ENCODE results near the gene TBC1D8.

TBC1D8 gene

GRCh38 chr2:100982431-100982861 is 168.7 kb downstream of the TBC1D8 start:
- DNase-seq (ENCODE audit: low read depth in 2 of 3, low spot score in 2 of 3): no peak

GRCh38 chr2:100981011-100981410 is 170.2 kb downstream of the TBC1D8 start:
- no peak for DNase-seq (ENCODE audit: low read depth in 2 of 3, low spot score in 2 of 3)

GRCh38 chr2:100980046-100980445 is 171.1 kb downstream of the TBC1D8 start:
- no peak for DNase-seq (ENCODE audit: low read depth in 2 of 3, low spot score in 2 of 3)

GRCh38 chr2:100978582-100979191 is 172.5 kb downstream of the TBC1D8 start:
- no peak for DNase-seq (ENCODE audit: low read depth in 2 of 3, low spot score in 2 of 3)

GRCh38 chr2:100977511-100977910 is 173.7 kb downstream of the TBC1D8 start:
- DNase-seq (ENCODE audit: low read depth in 2 of 3, low spot score in 2 of 3): no peak

- DNase-seq (ENCODE audit: low read depth in 2 of 3, low spot score in 2 of 3): no peak
These were observed 174.4 kb downstream of the TBC1D8 start for GRCh38 chr2:100976645-100977391.

- DNase-seq (ENCODE audit: low read depth in 2 of 3, low spot score in 2 of 3): no peak
These were observed 175.1 kb downstream of the TBC1D8 start for GRCh38 chr2:100976061-100976460.

GRCh38 chr2:100975521-100975785 is 175.7 kb downstream of the TBC1D8 start:
- DNase-seq (ENCODE audit: low read depth in 2 of 3, low spot score in 2 of 3): no peak

- DNase-seq (ENCODE audit: low read depth in 2 of 3, low spot score in 2 of 3): no peak
These were observed 176.3 kb downstream of the TBC1D8 start for GRCh38 chr2:100974712-100975520.

- no peak for DNase-seq (ENCODE audit: low read depth in 2 of 3, low spot score in 2 of 3)
These were observed 178.7 kb downstream of the TBC1D8 start for GRCh38 chr2:100972452-100972851.

- DNase-seq (ENCODE audit: low read depth in 2 of 3, low spot score in 2 of 3): no peak
These were observed 180.0 kb downstream of the TBC1D8 start for GRCh38 chr2:100971221-100971620.

GRCh38 chr2:100969998-100970397 is 181.2 kb downstream of the TBC1D8 start:
- no peak for DNase-seq (ENCODE audit: low read depth in 2 of 3, low spot score in 2 of 3)

- DNase-seq (ENCODE audit: low read depth in 2 of 3, low spot score in 2 of 3): no peak
These were observed 182.7 kb downstream of the TBC1D8 start for GRCh38 chr2:100968146-100969145.

GRCh38 chr2:100967716-100968115 is 183.5 kb downstream of the TBC1D8 start:
- no peak for DNase-seq (ENCODE audit: low read depth in 2 of 3, low spot score in 2 of 3)

GRCh38 chr2:100965596-100965995 is 185.6 kb downstream of the TBC1D8 start:
- no peak for DNase-seq (ENCODE audit: low read depth in 2 of 3, low spot score in 2 of 3)

GRCh38 chr2:100964681-100965169 is 186.5 kb downstream of the TBC1D8 start:
- DNase-seq (ENCODE audit: low read depth in 2 of 3, low spot score in 2 of 3): no peak

- no peak for DNase-seq (ENCODE audit: low read depth in 2 of 3, low spot score in 2 of 3)
These were observed 187.0 kb downstream of the TBC1D8 start for GRCh38 chr2:100964222-100964621.

- no peak for DNase-seq (ENCODE audit: low read depth in 2 of 3, low spot score in 2 of 3)
These were observed 188.2 kb downstream of the TBC1D8 start for GRCh38 chr2:100963026-100963375.

- no peak for DNase-seq (ENCODE audit: low read depth in 2 of 3, low spot score in 2 of 3)
These were observed 188.7 kb downstream of the TBC1D8 start for GRCh38 chr2:100962366-100963025.

GRCh38 chr2:100960688-100961087 is 190.5 kb downstream of the TBC1D8 start:
- no peak for DNase-seq (ENCODE audit: low read depth in 2 of 3, low spot score in 2 of 3)
